ENCODE results near the gene COL4A2.
A peak's percentile ranks its signal among the peaks of the same experiment; 100 is the strongest.

Gene COL4A2

DNA sequence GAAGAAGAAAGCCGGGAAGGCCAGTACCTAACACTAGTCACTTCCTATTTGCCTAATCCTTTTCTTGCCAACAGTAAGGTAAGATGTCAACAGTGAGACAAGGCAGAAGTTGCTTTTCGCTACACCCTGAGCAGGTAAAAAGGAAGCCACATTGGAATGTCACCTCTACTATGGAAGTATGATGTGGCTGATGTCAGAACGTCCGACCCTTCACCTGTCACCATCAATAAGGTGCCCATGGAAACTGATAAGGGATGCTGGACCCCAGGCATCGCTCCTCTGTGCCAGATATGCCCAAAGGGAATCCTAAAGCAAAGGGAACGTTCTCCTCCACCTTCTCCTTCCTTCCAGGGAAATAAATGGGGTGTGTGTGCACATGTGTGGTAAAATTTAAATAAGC lies 34.4 kb upstream of the COL4A2 start:
- DNase-seq (ENCODE audit: low read depth) = no peak

DNA sequence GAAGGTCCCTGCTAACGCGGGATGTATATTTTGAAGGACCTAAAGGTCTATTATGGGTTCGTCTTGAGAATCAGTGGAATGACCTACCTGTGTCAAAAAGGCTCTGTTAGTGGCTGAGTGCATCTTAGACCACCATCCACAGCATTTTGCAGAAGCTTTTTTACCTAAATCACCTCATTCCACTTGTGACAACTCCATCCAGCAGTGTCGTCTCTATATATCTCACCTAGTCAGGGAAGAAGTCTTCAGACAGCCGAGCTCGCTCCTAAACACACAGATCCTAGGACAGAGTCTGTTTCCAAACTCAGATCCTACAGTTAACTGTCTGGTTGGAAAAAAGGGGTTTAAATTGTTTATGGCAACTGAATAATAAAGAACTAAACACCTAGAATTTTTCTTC lies 33.8 kb upstream of the COL4A2 start:
- DNase-seq (ENCODE audit: low read depth) = no peak

DNA sequence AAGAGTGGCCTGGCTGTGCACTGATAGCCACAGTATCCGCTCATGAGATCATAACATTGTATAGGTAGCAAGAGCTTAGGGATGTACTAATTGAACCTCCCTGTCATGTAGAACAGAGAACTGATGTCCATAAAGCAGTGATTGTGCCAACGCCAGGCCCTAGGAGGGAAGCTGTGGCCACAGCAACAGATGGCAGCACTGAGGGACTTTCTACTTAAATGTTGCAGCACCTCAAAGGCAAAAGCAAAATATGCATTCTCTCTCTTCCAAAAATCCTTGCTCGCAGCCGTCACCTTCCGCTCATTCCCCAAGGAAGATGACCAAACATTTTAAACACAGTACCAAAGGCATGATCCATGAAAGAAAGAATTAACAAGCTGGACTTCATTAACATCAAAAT lies 32.4 kb upstream of the COL4A2 start:
- peak; percentile 20 for DNase-seq (ENCODE audit: low read depth)

- DNase-seq (ENCODE audit: low read depth) = no peak
Observed at GRCh38 chr13:110275931-110276552, 31.0 kb upstream of the COL4A2 start.

DNA sequence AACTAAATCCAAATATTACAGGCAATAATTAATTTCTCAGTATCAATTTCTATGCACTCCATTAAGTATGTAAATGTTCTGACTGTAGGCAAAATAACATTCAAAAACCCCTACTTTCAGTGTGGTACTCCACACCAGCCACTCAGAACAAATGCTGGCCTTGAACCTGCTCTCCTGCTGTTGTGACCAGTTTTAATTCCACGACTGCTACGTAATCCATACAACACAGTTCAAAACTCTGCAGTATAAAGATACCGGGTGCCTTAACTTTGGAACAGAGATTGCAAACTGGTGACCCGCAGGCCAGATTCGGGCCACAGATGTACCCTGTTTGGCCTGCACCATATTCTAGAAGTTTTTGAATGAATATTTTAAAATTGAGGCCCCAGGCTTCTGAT lies 30.5 kb upstream of the COL4A2 start:
- no peak for DNase-seq (ENCODE audit: low read depth)

GRCh38 chr13:110277357-110277975 lies 29.6 kb upstream of the COL4A2 start:
- DNase-seq (ENCODE audit: low read depth) = no peak

- no peak for DNase-seq (ENCODE audit: low read depth)
Observed at GRCh38 chr13:110278859-110279258, 28.2 kb upstream of the COL4A2 start.

- no peak for DNase-seq (ENCODE audit: low read depth)
Observed at GRCh38 chr13:110279684-110280083, 27.4 kb upstream of the COL4A2 start.

GRCh38 chr13:110280231-110280813 lies 26.8 kb upstream of the COL4A2 start:
- DNase-seq (ENCODE audit: low read depth) = no peak

- DNase-seq (ENCODE audit: low read depth) = no peak
Observed at GRCh38 chr13:110280985-110281688, 25.9 kb upstream of the COL4A2 start.

- no peak for DNase-seq (ENCODE audit: low read depth)
Observed at GRCh38 chr13:110281736-110282135, 25.3 kb upstream of the COL4A2 start.

GRCh38 chr13:110282316-110282841 lies 24.7 kb upstream of the COL4A2 start:
- DNase-seq (ENCODE audit: low read depth) = no peak

DNA sequence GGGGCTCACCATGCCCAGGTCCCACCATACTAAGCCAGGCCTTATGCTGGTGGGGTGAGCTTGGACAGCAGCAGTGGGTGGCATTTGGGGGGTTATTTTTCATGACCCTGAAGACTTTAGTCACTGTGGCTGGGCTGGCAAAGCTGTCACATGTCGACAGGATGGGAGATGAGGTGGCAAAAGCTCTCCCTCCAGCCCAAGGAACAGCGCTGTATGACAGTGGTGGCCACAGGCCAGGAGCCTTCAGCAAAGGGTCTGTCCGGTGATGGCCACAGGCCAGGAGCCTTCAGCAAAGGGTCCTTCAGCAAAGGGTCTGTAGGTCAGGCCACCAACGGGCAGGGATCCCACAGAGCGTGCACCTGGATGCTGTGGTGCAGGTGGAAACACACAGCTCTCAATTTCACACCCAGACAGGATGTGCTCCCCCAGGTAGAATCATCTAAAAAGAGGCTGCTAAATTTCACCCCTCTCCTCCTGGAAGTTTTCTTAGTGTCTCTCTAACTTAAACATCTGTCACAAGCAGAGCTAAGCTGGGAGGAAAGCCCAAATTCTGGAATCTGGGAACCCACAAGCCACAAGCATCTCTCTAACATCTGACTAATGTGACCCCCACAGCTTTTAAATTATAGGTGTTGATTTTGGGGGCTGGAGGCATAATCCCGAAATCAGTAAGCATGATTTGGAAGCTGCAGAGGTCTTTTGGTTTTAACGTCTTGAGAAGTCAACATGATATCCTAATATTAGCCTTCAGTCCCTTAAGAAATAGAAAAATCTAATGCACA lies 23.2 kb upstream of the COL4A2 start:
- DNase-seq (ENCODE audit: low read depth) = no peak

- DNase-seq (ENCODE audit: low read depth) = peak; percentile 63
Observed at GRCh38 chr13:110284779-110285484, 22.2 kb upstream of the COL4A2 start.

DNA sequence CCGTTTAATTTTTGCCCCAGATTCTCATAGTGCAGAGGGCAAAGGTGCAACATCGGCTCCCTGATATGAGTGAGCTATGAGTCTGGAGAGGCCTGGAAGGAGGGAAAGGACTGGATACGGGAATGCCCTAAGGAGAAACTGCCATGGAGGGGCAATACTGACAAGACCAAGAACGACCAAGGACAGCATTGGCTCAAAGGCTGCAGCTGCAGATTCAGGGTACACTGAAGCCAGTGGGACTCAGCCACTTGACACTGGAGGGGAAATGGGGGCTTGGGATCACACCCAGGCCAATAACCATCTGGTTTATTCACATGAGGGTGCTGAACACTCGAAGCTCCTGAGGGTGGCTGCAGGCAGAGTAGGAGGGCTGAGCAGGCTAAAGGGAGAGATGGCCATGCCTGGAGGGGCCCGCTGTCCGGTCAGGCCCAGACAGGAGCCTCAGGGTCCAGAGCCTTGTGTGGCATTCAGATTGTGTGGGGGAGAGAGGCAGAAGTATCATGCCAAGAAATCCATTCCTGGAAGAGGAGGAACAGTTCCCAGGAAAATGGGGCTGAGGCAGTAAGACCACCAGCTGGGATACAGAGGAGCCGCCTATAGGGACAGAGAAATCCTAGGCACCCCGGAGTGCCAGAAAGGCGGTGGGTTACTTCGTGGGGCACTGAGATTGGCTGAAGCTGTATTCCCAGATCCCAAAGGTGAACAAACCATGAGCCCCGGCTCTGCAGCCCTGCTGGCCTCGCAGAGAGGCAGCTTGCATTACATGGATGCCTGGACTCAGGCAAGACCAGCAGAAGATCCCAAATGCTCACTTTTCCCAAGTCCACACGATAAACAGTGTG lies 20.9 kb upstream of the COL4A2 start:
- no peak for DNase-seq (ENCODE audit: low read depth)

DNA sequence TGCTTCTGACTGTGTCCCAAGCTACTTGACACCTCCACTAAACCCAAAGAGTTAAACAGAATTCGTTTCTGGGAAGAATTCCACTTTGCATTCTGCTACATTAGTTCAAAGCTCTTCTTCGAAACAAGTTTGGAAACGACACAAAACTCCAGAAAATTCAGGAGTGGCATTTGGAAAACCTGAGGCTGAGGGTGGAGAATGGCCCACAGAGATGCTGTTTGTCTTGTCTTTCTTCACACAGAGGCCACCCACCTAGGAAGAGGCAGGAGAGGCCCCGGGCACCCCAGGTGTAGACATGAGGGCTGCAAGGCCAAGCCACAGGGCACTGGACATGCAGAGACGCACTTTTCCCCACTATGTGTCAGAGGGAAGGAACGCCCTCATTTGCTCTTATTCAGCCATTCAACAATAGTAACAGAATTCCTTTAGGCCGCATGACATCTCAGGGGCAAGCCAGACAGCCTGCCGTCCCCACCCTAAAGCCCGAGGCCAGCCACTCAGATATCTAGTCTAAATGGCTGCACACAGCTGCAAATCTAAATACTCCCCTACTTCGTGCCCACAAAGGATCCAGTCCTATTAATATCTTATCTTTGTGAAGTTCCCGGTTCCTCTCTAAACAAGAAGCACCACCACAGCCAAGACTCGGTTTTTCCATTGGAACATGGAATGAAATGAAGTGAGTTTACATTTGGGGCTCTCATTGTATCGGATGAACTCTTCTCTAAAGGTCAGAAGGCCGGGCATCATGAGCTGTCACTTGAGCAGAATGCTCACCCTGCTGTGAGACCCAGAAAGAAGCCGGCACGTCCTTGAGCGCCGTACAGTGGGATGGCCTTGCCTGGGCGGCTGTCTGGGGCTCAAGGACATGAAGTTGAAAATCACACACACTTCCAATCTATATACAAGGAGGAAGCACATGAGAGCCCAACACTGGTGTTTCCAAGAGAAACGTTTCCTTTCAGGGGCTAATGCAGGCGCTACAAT lies 20.0 kb upstream of the COL4A2 start:
- peak; percentile 22 for DNase-seq (ENCODE audit: low read depth)

- DNase-seq (ENCODE audit: low read depth) = no peak
Observed at GRCh38 chr13:110289174-110289573, 17.9 kb upstream of the COL4A2 start.

- no peak for DNase-seq (ENCODE audit: low read depth)
Observed at GRCh38 chr13:110289661-110290060, 17.4 kb upstream of the COL4A2 start.

GRCh38 chr13:110290153-110290552 lies 16.9 kb upstream of the COL4A2 start:
- DNase-seq (ENCODE audit: low read depth) = no peak
